WERI-Rb-1 (cell line): ENCODE data around the gene STUM.

Experiments
- DNase-seq: peaks from one replicate; pipeline ENCODE4 v3.0.0-alpha.2; 2020
- H3K27ac ChIP-seq: fragments of 250-450 bp; sonication (Bioruptor Pico); 2 replicates; pipeline ENCODE4 v1.5.1; 2020; ENCODE audit warnings: mild to moderate bottlenecking, moderate library complexity
- H3K27me3 ChIP-seq: fragments of 250-450 bp; sonication (Bioruptor Pico); 2 replicates; pipeline ENCODE4 v1.5.1; 2021; ENCODE audit warnings: mild to moderate bottlenecking, low read depth, moderate library complexity; ENCODE audit not compliant: insufficient read depth, severe bottlenecking
- H3K36me3 ChIP-seq: fragments of 250-450 bp; sonication (Bioruptor Pico); 2 replicates; pipeline ENCODE4 v1.5.1; 2020; ENCODE audit warnings: mild to moderate bottlenecking, moderate library complexity
- H3K4me3 ChIP-seq: 2 replicates; pipeline ENCODE4 v1.5.1; 2011; ENCODE audit warnings: low read depth, mild to moderate bottlenecking, control low read depth, low read length
- H3K9me3 ChIP-seq: fragments of 250-450 bp; sonication (Bioruptor Pico); 2 replicates; pipeline ENCODE4 v1.5.1; 2021; ENCODE audit warnings: mild to moderate bottlenecking, moderate library complexity; ENCODE audit not compliant: severe bottlenecking
- CTCF ChIP-seq: IDR thresholded peaks from 2 replicates; pipeline ENCODE4 v1.5.1; 2011; ENCODE audit warnings: low read depth, mild to moderate bottlenecking, control low read depth, inconsistent platforms, low read length

The STUM gene

DNA sequence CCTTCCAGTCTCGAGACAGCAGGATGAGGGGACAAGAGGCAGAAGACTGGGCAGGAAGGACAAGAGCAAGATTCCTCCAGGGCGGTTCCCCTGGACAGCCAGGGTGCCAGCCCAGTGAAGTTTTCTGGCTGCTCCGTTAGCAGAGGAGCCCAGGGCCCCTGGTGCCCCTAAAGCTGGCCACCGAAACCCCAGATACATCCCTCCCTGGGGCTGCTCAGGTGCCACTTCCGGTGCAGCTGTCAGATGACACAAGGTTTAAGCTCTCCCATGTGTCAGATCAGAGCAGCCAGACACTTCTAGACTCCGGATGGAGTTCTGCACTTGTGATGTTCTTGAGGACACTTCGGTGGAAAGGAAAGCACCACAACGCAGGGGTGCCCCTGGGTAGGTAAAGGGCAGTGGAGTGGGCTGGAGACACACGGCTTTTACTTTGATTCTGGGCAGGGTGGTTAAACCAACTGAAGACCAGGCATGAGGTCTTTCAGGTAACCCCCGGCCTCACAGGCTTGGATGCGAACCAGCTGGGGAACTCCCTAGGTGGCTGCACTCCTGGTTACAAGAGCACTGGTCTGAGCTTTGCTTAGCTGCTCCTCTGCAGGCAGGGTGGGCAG, 104.9 kb downstream of the STUM start:
- no peak overlapping the region for H3K4me3 ChIP-seq
- DNase-seq: no peak
- H3K27me3 ChIP-seq: no peaks in the 10 kb centered on the region
- TF ChIP-seq CTCF: no peak
- no peaks in the 10 kb centered on the region for H3K9me3 ChIP-seq
- no peaks in the 10 kb centered on the region for H3K36me3 ChIP-seq
- H3K27ac ChIP-seq: no peak overlapping the region

GRCh38 chr1:226654046-226654667, 105.6 kb downstream of the STUM start:
- no peaks in the 10 kb centered on the region for H3K9me3 ChIP-seq
- H3K36me3 ChIP-seq: no peaks in the 10 kb centered on the region
- H3K4me3 ChIP-seq: no peak overlapping the region
- no peak for DNase-seq
- no peak for TF ChIP-seq CTCF
- H3K27ac ChIP-seq: no peak overlapping the region
- H3K27me3 ChIP-seq: no peaks in the 10 kb centered on the region

GRCh38 chr1:226654668-226655055, 106.1 kb downstream of the STUM start:
- no peaks in the 10 kb centered on the region for H3K9me3 ChIP-seq
- H3K27ac ChIP-seq: no peak overlapping the region
- no peaks in the 10 kb centered on the region for H3K36me3 ChIP-seq
- DNase-seq: no peak
- no peak overlapping the region for H3K4me3 ChIP-seq
- H3K27me3 ChIP-seq: no peaks in the 10 kb centered on the region
- TF ChIP-seq CTCF: no peak

DNA sequence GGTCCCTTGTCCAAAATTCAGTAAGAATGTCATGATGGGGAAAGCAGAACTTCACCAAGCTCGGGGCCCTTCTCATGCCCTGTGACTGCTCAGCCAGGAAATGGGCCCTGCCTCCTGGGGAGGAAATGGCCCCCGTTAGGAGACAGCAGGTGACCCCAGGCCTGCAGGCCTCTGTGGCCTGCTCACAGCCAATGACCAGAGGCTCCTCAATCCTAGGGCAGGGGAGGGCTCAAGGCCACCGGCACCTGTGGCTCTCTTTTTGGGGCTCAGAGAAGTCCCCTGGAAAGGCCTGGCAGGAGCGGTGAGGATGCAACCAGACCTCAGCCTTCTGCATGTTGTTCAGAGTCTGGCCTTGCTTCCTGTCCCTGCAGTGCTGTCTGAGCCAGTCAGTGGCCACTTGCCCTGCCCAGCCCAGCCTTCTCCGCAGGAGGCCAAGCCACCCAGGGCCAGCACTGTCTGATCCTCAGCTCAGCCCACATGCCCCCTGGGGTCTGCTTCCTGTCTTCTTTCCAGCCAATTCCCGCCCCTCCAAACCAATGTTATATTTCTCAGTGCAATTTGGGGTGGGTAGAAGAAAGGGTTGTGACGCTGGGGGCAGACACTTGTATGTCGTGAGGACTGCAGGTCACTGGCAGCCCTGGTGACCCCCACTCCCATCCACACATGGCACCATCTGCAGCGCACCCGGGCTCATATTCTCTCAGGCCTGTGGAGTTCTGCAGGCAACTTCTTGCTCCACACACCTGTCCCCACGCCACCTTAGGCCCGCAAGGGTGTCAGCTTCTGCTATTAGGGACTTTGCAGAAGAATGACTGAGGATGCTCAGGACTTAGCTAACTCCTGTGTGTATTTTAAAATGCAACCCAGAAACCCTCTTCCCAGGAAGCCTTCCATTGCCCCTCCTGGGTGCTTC, 106.9 kb downstream of the STUM start:
- DNase-seq: no peak

GRCh38 chr1:226656201-226656600, 107.6 kb downstream of the STUM start:
- no peak overlapping the region for H3K27ac ChIP-seq
- no peaks in the 10 kb centered on the region for H3K36me3 ChIP-seq
- no peak for TF ChIP-seq CTCF
- no peaks in the 10 kb centered on the region for H3K9me3 ChIP-seq
- no peak overlapping the region for H3K4me3 ChIP-seq
- DNase-seq: no peak
- H3K27me3 ChIP-seq: no peaks in the 10 kb centered on the region

More for the DNA sequence above, 106.9 kb downstream of the STUM start:
- no peak for TF ChIP-seq CTCF
- Histone ChIP-seq H3K36me3 (no peaks in the 10 kb centered on the region), H3K27ac (no peak overlapping the region), H3K27me3 (no peaks in the 10 kb centered on the region), H3K9me3 (no peaks in the 10 kb centered on the region), H3K4me3 (no peak overlapping the region)
